ENCODE data around the gene ATP13A2.

GRCh38 chr1:17005365-17005740, 6.4 kb downstream of the ATP13A2 start:
- TF ChIP-seq EP300 (IDR thresholded peaks at IDR 0.05; ENCODE audit: borderline replicate concordance) (no peak), TAF1 (IDR thresholded peaks at IDR 0.05; ENCODE audit: low read depth) (no peak), MAX (IDR thresholded peaks at IDR 0.05) (no peak), RAD21 (IDR thresholded peaks at IDR 0.05; ENCODE audit: low read depth) (no peak), EGR1 (IDR thresholded peaks at IDR 0.05) (no peak), TEAD4 (IDR thresholded peaks at IDR 0.05) (no peak), YY1 (IDR thresholded peaks at IDR 0.05; ENCODE audit: low read depth) (no peak), REST (IDR thresholded peaks at IDR 0.05; ENCODE audit: low read depth) (no peak), USF1 (IDR thresholded peaks at IDR 0.05) (no peak)
